Neural crest cell (in vitro differentiated cells): ENCODE data around the gene TCTN2. TPM values are rescaled to one million over a fixed set of nuclear protein-coding genes. Genes with fewer than 3 reads are reported as not detected.

ENCODE experiments used
- DNase-seq: peaks from one replicate; pipeline ENCODE4 v3.0.0; 2021; ENCODE audit warnings: low read depth, mixed read lengths, low spot score
- H3K27ac Mint-ChIP-seq: one replicate; pipeline ENCODE4 v1.8.0; 2021; ENCODE audit warnings: mild to moderate bottlenecking, mixed read lengths; ENCODE audit not compliant: unreplicated experiment
- H3K27me3 Mint-ChIP-seq: 2 replicates; pipeline ENCODE4 v1.8.0; 2021; ENCODE audit warnings: low read depth, mild to moderate bottlenecking, mixed read lengths
- H3K36me3 Mint-ChIP-seq: 2 replicates; pipeline ENCODE4 v1.8.0; 2021; ENCODE audit warnings: low read depth, mild to moderate bottlenecking, mixed read lengths
- H3K4me1 Mint-ChIP-seq: 2 replicates; pipeline ENCODE4 v1.8.0; 2021; ENCODE audit warnings: mixed read lengths
- H3K4me3 Mint-ChIP-seq: one replicate; pipeline ENCODE4 v1.8.0; 2021; ENCODE audit warnings: mild to moderate bottlenecking, mixed read lengths
- H3K9me3 Mint-ChIP-seq: 2 replicates; pipeline ENCODE4 v1.8.0; 2021; ENCODE audit warnings: mixed read lengths
- total RNA-seq: library from RNA; stranded (reverse); gene quantifications from 2 replicates; pipeline ENCODE4 v1.2.1, GENCODE V29; 2021
- TF ChIP-seq, protein P1 (sequence below): fragments of 200-600 bp; sonication (generic); conservative IDR thresholded peaks from 2 replicates; pipeline ENCODE4 v1.5.0; 2021; ENCODE audit warnings: antibody characterized with exemption, mild to moderate bottlenecking

The TCTN2 gene
- total RNA-seq, 1 donor from 2014 or later, result 23.1 TPM

DNA sequence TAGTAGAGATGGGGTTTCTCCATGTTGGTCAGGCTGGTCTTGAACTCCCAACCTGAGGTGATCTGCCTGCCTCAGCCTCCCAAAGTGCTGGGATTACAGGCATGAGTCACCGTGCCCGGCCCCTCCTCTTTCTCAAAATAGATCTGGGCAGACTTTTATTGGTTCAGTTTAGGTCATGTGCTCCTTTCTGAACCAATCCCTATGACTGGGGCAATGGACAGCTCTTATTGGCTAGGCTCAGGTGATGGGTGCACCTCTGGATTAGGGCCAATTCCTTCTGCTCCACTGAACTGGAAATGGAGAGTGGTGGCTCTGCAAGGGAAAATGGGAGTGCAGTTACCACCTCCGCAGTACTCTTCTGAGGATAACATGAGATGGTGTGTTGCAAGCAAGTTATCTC, 35.0 kb downstream of the TCTN2 start:
- Mint-ChIP-seq H3K27me3 (no peaks in the 10 kb centered on the region), H3K4me3 (no peak overlapping the region), H3K27ac (no peak overlapping the region), H3K36me3 (peaks cover 12% of the 10 kb centered on the region), H3K9me3 (no peaks in the 10 kb centered on the region), H3K4me1 (peaks cover 3% of the 10 kb centered on the region)
- no peak for DNase-seq
- TF ChIP-seq, protein P1, sequence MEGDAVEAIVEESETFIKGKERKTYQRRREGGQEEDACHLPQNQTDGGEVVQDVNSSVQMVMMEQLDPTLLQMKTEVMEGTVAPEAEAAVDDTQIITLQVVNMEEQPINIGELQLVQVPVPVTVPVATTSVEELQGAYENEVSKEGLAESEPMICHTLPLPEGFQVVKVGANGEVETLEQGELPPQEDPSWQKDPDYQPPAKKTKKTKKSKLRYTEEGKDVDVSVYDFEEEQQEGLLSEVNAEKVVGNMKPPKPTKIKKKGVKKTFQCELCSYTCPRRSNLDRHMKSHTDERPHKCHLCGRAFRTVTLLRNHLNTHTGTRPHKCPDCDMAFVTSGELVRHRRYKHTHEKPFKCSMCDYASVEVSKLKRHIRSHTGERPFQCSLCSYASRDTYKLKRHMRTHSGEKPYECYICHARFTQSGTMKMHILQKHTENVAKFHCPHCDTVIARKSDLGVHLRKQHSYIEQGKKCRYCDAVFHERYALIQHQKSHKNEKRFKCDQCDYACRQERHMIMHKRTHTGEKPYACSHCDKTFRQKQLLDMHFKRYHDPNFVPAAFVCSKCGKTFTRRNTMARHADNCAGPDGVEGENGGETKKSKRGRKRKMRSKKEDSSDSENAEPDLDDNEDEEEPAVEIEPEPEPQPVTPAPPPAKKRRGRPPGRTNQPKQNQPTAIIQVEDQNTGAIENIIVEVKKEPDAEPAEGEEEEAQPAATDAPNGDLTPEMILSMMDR, result no peak

DNA sequence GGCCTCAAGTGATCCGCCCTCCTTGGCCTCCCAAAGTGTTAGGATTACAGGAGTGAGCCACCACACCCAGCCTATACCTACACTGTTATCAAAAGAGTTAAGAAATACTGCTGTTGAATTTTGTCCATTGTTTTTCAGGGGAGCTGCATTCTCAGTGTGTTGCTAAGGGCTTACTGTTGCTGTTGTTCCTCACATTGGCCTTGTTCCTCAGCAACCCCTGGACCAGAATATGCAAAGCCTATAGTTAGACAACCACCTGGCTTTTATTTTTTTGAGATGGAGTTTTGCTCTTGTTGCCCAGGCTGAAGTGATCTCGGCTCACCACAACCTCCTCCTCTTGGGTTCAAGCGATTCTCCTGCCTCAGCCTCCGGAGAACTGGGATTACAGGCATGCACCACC, 36.6 kb downstream of the TCTN2 start:
- TF ChIP-seq, protein P1, result no peak
- H3K9me3 Mint-ChIP-seq, result no peaks in the 10 kb centered on the region

DNA sequence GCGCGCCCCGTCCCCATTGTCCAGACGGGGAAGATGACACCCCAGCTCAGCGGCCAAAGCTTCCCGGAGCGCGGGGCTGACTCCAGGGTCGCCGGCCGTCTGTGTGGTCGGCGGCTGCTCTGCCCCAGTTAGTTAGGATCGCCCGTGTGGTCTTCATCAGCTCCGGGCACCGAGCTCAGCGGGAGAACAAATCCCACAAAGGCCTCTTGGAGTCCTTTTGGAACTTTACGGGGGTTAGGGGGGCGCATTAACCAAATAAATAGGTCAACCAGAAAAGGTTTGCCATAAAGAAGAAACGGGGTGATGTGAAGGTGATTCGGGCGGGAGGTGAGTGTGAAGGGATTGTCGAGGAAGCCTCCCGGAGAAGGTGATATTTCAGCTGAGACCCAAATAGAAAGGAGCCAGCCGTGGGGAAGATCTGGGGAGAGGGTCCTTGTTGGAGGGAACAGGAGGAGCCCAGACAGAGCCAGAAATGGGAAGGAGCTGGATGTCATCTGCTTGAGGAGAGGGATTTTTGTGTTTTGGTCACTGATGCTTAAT, 41.9 kb downstream of the TCTN2 start:
- Mint-ChIP-seq H3K36me3 (no peaks in the 10 kb centered on the region), H3K4me1 (peaks cover 29% of the 10 kb centered on the region), H3K27me3 (no peaks in the 10 kb centered on the region), H3K4me3 (peak overlapping the region; percentile 93), H3K9me3 (no peaks in the 10 kb centered on the region), H3K27ac (peak overlapping the region; percentile 97)
- TF ChIP-seq, protein P1, result no peak
- DNase-seq, result no peak

More for the DNA sequence above, 36.6 kb downstream of the TCTN2 start:
- Mint-ChIP-seq H3K27ac (no peak overlapping the region), H3K4me3 (no peak overlapping the region), H3K36me3 (peaks cover 8% of the 10 kb centered on the region), H3K27me3 (no peaks in the 10 kb centered on the region), H3K4me1 (peaks cover 9% of the 10 kb centered on the region)
- no peak for DNase-seq

DNA sequence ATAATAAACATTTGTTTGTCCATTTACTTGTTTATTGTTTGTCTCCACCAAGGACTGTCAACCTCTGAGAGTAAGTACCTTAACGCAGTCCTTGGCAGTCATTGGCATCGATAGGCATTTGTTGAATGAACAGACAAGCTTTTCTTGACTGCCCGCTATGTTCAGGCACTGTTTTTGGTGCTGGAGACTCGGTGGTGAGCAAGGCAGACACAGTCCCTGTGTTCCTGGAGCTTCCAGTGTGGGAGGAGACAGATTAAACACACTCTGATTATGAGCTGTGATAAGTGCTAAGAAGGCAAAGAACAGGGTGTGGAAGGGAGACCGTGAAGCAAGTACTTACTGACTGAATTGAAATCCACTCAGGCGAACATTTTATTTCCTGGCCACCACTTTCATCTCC, 42.5 kb downstream of the TCTN2 start:
- Mint-ChIP-seq H3K36me3 (no peaks in the 10 kb centered on the region), H3K27me3 (no peaks in the 10 kb centered on the region), H3K9me3 (no peaks in the 10 kb centered on the region), H3K4me1 (peaks cover 29% of the 10 kb centered on the region), H3K27ac (no peak overlapping the region), H3K4me3 (peak overlapping the region; percentile 93)
- DNase-seq, result no peak
- TF ChIP-seq, protein P1, result no peak

DNA sequence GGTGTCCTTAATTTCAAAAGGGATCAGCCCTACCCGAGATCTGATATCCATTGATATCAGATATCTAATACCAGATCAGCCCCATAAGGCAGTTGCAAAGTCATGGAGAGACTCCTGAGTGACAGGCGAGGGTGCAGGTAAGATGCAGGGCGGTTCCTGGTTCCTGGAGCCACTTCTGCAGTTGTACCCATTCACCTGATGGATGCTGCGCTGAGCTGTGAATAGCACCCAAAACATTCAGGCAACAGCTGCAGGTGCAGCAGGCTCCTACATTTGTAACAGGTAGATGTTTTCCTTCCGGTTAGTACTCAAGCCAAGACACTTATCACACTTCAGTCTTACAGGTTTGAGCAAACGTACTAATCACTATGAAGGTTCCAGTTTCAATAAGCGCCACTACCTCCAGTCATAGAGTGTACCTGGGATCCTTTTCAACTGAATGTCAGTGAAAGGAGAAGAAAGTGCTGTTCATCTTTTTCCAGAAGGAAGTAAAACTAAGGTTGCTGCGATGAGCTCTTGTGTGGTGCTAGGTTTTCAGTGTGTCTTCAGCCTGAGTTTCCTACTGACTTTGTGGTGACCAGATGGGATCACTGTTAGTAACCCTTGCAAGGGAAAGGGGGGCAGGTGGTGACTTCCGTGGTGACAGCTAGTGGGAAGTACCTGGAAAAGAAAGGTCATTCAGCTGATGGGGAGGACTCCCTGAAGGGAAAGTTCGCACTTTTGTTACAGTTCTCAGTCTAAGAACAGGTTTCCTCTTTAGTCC, 43.1 kb downstream of the TCTN2 start:
- peak overlapping the region; percentile 93 for H3K4me3 Mint-ChIP-seq
- DNase-seq, result no peak
- peaks cover 29% of the 10 kb centered on the region for H3K4me1 Mint-ChIP-seq
- TF ChIP-seq, protein P1, result no peak
- H3K9me3 Mint-ChIP-seq, result no peaks in the 10 kb centered on the region
- H3K27ac Mint-ChIP-seq, result no peak overlapping the region
- H3K36me3 Mint-ChIP-seq, result no peaks in the 10 kb centered on the region
- no peaks in the 10 kb centered on the region for H3K27me3 Mint-ChIP-seq
